IPS DF 6.9 (cell line): Measurements from ENCODE around the gene ITPR1.

Source experiments
- DNase-seq: peaks from one replicate; pipeline ENCODE4 v3.0.0-alpha.2; 2013; ENCODE audit warnings: low read depth, low spot score
- H3K27ac ChIP-seq: one replicate; pipeline ENCODE4 v1.5.1; 2013; ENCODE audit warnings: low read length, control low read depth
- H3K27me3 ChIP-seq: 2 replicates; pipeline ENCODE4 v1.6.1; 2013; ENCODE audit warnings: mild to moderate bottlenecking, low read length; ENCODE audit not compliant: control insufficient read depth, insufficient read depth
- H3K36me3 ChIP-seq: 2 replicates; pipeline ENCODE4 v1.6.1; 2013; ENCODE audit warnings: low read length; ENCODE audit not compliant: control insufficient read depth, insufficient read depth
- H3K4me1 ChIP-seq: 2 replicates; pipeline ENCODE4 v1.6.1; 2013; ENCODE audit warnings: low read length; ENCODE audit not compliant: control insufficient read depth, insufficient read depth
- H3K4me3 ChIP-seq: 2 replicates; pipeline ENCODE4 v1.5.1; 2013; ENCODE audit warnings: mild to moderate bottlenecking, low read length
- H3K9me3 ChIP-seq: 2 replicates; pipeline ENCODE4 v1.6.1; 2013; ENCODE audit warnings: low read length, inconsistent platforms; ENCODE audit not compliant: control insufficient read depth, insufficient read depth
- WGBS: extraction: QIAGEN DNeasy Blood & Tissue Kit; methylation state at CpG from one replicate; pipeline ENCODE4 v1.1.7; 2013; ENCODE audit warnings: mixed read lengths, missing lambda C conversion rate; ENCODE audit not compliant: insufficient read length, insufficient coverage; 5-methylcytosine and 5-hydroxymethylcytosine counted together

ITPR1 gene

GRCh38 chr3:4825436-4826236, 332.5 kb downstream of the ITPR1 start:
- H3K4me1 ChIP-seq: no peaks in the 10 kb centered on the region

GRCh38 chr3:4826237-4827100, 333.3 kb downstream of the ITPR1 start:
- no peak overlapping the region for H3K4me3 ChIP-seq
- no peak overlapping the region for H3K27ac ChIP-seq
- WGBS: no CpG with 5 or more reads among the region's 20 CpGs
- H3K36me3 ChIP-seq: no peaks in the 10 kb centered on the region
- no peaks in the 10 kb centered on the region for H3K4me1 ChIP-seq
- DNase-seq: no peak
- H3K9me3 ChIP-seq: no peaks in the 10 kb centered on the region
- no peaks in the 10 kb centered on the region for H3K27me3 ChIP-seq

More at GRCh38 chr3:4825436-4826236, 332.5 kb downstream of the ITPR1 start:
- Histone ChIP-seq H3K9me3 (no peaks in the 10 kb centered on the region), H3K36me3 (no peaks in the 10 kb centered on the region), H3K27me3 (no peaks in the 10 kb centered on the region), H3K4me3 (no peak overlapping the region), H3K27ac (no peak overlapping the region)
- no peak for DNase-seq
- WGBS: no CpG with 5 or more reads among the region's 12 CpGs

- H3K27me3 ChIP-seq: no peaks in the 10 kb centered on the region
- DNase-seq: no peak
- no peaks in the 10 kb centered on the region for H3K9me3 ChIP-seq
- H3K36me3 ChIP-seq: no peaks in the 10 kb centered on the region
- H3K27ac ChIP-seq: no peak overlapping the region
- WGBS: no CpG with 5 or more reads among the region's 8 CpGs
- H3K4me3 ChIP-seq: no peak overlapping the region
- H3K4me1 ChIP-seq: no peaks in the 10 kb centered on the region
Measured at GRCh38 chr3:4827767-4828166, 334.6 kb downstream of the ITPR1 start.

DNA sequence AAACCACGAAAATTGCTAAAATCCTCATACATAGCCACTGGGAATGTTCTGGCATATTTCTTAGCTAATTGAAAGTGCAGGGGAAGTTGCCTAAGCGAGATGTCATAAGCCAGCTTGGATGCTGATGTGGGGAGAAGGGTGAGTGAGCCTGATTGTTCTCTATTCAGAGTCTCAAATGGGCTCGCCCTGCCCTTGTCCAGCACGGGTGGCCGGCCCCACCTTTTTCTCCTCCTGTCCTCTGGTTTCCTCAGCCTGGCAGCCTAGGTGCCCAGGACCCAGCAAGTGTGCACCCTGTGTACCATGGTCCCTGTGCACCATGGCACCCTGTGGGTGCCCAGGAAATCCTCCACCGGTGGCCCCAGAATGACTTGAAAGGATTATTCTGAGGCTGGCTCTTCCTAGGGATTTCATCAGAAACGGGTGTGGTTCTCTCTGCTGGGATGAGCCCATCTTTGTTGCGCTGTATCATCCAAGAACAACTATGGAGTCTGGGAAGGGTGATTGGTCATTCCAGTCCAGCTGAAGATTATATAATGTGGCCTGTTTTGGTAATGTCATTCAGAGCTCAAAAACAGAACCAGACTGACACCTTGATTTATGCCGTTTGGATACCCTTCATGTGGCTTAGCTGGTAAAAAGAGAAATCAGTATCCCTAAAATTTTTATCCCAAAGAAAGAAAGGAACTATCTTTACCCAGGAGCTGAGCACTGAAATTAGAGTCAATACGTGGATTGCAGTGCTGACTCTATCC, 335.3 kb downstream of the ITPR1 start:
- H3K4me3 ChIP-seq: no peak overlapping the region
- H3K27ac ChIP-seq: no peak overlapping the region
- DNase-seq: no peak
- H3K27me3 ChIP-seq: no peaks in the 10 kb centered on the region
- no CpG with 5 or more reads among the region's 10 CpGs for WGBS
- no peaks in the 10 kb centered on the region for H3K36me3 ChIP-seq
- no peaks in the 10 kb centered on the region for H3K4me1 ChIP-seq
- no peaks in the 10 kb centered on the region for H3K9me3 ChIP-seq

DNA sequence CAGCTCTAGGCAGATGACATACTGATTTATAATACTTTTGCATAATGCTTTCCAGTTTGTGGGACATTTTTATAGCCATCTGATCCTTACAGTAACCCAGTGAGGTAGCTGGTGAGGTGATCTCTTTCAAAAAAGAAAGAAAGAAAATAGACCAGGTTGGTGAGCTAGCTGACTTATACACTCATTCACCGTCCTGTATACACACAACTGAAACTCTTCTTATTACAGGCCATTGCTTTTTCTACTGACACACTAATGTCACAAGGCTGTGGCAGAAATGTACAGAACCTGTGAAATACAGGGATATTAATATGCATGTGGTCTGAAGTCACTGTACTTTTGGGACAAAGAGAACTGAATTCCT, 335.9 kb downstream of the ITPR1 start:
- Histone ChIP-seq H3K4me3 (no peak overlapping the region), H3K4me1 (no peaks in the 10 kb centered on the region), H3K27me3 (no peaks in the 10 kb centered on the region), H3K36me3 (no peaks in the 10 kb centered on the region), H3K27ac (no peak overlapping the region), H3K9me3 (no peaks in the 10 kb centered on the region)
- WGBS: no CpG with 5 or more reads among the region's 1 CpG
- DNase-seq: no peak

GRCh38 chr3:4830586-4830914, 337.4 kb downstream of the ITPR1 start:
- H3K9me3 ChIP-seq: no peaks in the 10 kb centered on the region
- H3K4me3 ChIP-seq: no peak overlapping the region
- H3K4me1 ChIP-seq: no peaks in the 10 kb centered on the region
- no peaks in the 10 kb centered on the region for H3K27me3 ChIP-seq
- no CpG with 5 or more reads among the region's 5 CpGs for WGBS
- no peak for DNase-seq
- H3K36me3 ChIP-seq: no peaks in the 10 kb centered on the region
- H3K27ac ChIP-seq: no peak overlapping the region

- Histone ChIP-seq H3K4me3 (no peak overlapping the region), H3K27me3 (no peaks in the 10 kb centered on the region), H3K36me3 (no peaks in the 10 kb centered on the region), H3K9me3 (no peaks in the 10 kb centered on the region), H3K27ac (no peak overlapping the region), H3K4me1 (no peaks in the 10 kb centered on the region)
- no CpG with 5 or more reads among the region's 4 CpGs for WGBS
- DNase-seq: no peak
Measured at GRCh38 chr3:4831580-4831950, 338.4 kb downstream of the ITPR1 start.

- Histone ChIP-seq H3K4me3 (no peak overlapping the region), H3K36me3 (no peaks in the 10 kb centered on the region), H3K9me3 (no peaks in the 10 kb centered on the region), H3K4me1 (no peaks in the 10 kb centered on the region), H3K27me3 (no peaks in the 10 kb centered on the region), H3K27ac (no peak overlapping the region)
- WGBS: no CpG with 5 or more reads among the region's 5 CpGs
- no peak for DNase-seq
Measured at GRCh38 chr3:4833471-4833870, 340.3 kb downstream of the ITPR1 start.

GRCh38 chr3:4834403-4834866, 341.3 kb downstream of the ITPR1 start:
- no peak for DNase-seq
- H3K27ac ChIP-seq: no peak overlapping the region
- no peaks in the 10 kb centered on the region for H3K27me3 ChIP-seq
- no peaks in the 10 kb centered on the region for H3K36me3 ChIP-seq
- no peaks in the 10 kb centered on the region for H3K9me3 ChIP-seq
- no CpG with 5 or more reads among the region's 8 CpGs for WGBS
- H3K4me1 ChIP-seq: no peaks in the 10 kb centered on the region
- no peak overlapping the region for H3K4me3 ChIP-seq

- Histone ChIP-seq H3K27ac (no peak overlapping the region), H3K4me1 (no peaks in the 10 kb centered on the region), H3K36me3 (no peaks in the 10 kb centered on the region), H3K4me3 (no peak overlapping the region), H3K9me3 (no peaks in the 10 kb centered on the region), H3K27me3 (no peaks in the 10 kb centered on the region)
- no peak for DNase-seq
- WGBS: no CpG with 5 or more reads among the region's 3 CpGs
Measured at GRCh38 chr3:4835616-4836043, 342.5 kb downstream of the ITPR1 start.
